IMR-90 (cell line): ENCODE results near the gene KCNJ10. TPM values are rescaled to one million over a fixed set of nuclear protein-coding genes. Genes with fewer than 3 reads are reported as not detected.

ENCODE experiments used
- ATAC-seq: fragments of 200-7000 bp; cut with Tn5 transposase; 2 replicates; pipeline ENCODE4 v1.9.1; 2020; ENCODE audit warnings: low read depth, mild to moderate bottlenecking, moderate library complexity
- BruUV-seq: library from RNA; stranded (reverse); fragments of 400-500 nt; replicated peaks from 2 replicates; lab custom pipeline; 2021; lab: Mats Ljungman, UMichigan
- CTCF ChIA-PET: fragments of 300-600 bp; formaldehyde crosslinking; extraction: SDS; loops from one replicate; lab custom pipeline; 2021; ENCODE audit warnings: antibody characterized with exemption; lab: Yijun Ruan, JAX
- POLR2A ChIA-PET: fragments of 300-600 bp; sonication (Branson Sonifier 250); formaldehyde crosslinking; loops from one replicate; lab custom pipeline; 2022; ENCODE audit warnings: antibody characterized with exemption; ENCODE audit not compliant: unreplicated experiment; lab: Charles Lee
- DNase-seq: peaks from one replicate; pipeline ENCODE4 v3.0.0; 2013
- H2AFZ ChIP-seq: replicated peaks from 2 replicates; pipeline ENCODE3; 2013; ENCODE audit warnings: low read length, mild to moderate bottlenecking; ENCODE audit not compliant: poor library complexity
- H2AK5ac ChIP-seq: 2 replicates; pipeline ENCODE4 v1.6.1; 2013; ENCODE audit warnings: low read depth, low read length, inconsistent platforms
- H2AK9ac ChIP-seq: replicated peaks from 2 replicates; pipeline ENCODE3; 2013; ENCODE audit warnings: mild to moderate bottlenecking, low read depth, low read length, moderate library complexity; ENCODE audit not compliant: poor library complexity
- H2BK120ac ChIP-seq: 2 replicates; pipeline ENCODE4 v1.6.1; 2013; ENCODE audit warnings: low read depth, low read length, inconsistent platforms
- H2BK15ac ChIP-seq: 3 replicates; pipeline ENCODE4 v1.6.1; 2013; ENCODE audit warnings: low read depth, low read length, inconsistent platforms
- H2BK20ac ChIP-seq: 2 replicates; pipeline ENCODE4 v1.6.1; 2013; ENCODE audit warnings: low read depth, mild to moderate bottlenecking, inconsistent platforms, low read length, moderate library complexity
- H2BK5ac ChIP-seq: 2 replicates; pipeline ENCODE4 v1.6.1; 2013; ENCODE audit warnings: mild to moderate bottlenecking, low read depth, low read length, inconsistent platforms; ENCODE audit not compliant: poor library complexity, severe bottlenecking
- H3K14ac ChIP-seq: replicated peaks from 2 replicates; pipeline ENCODE4 v1.6.1; 2013; ENCODE audit warnings: low read depth, low read length, inconsistent platforms
- H3K18ac ChIP-seq: 2 replicates; pipeline ENCODE4 v1.6.1; 2013; ENCODE audit warnings: low read depth, low read length, control low read depth
- H3K23ac ChIP-seq: 2 replicates; pipeline ENCODE4 v1.6.1; 2013; ENCODE audit warnings: low read depth, low read length, inconsistent platforms
- H3K27ac ChIP-seq: 2 replicates; pipeline ENCODE4 v1.5.1; 2013; ENCODE audit warnings: mild to moderate bottlenecking, control low read depth, low read length; ENCODE audit not compliant: insufficient read depth
- H3K27me3 ChIP-seq: 2 replicates; pipeline ENCODE4 v1.6.1; 2013; ENCODE audit warnings: low read length; ENCODE audit not compliant: control insufficient read depth, insufficient read depth
- H3K36me3 ChIP-seq: 2 replicates; pipeline ENCODE4 v1.6.1; 2013; ENCODE audit warnings: low read length, mixed read lengths; ENCODE audit not compliant: control insufficient read depth, insufficient read depth
- H3K4ac ChIP-seq: 2 replicates; pipeline ENCODE4 v1.6.1; 2013; ENCODE audit warnings: low read depth, low read length, inconsistent platforms
- H3K4me1 ChIP-seq: 2 replicates; pipeline ENCODE4 v1.6.1; 2013; ENCODE audit warnings: low read length, mixed read lengths; ENCODE audit not compliant: control insufficient read depth, insufficient read depth
- H3K4me2 ChIP-seq: 2 replicates; pipeline ENCODE4 v1.6.1; 2013; ENCODE audit warnings: low read depth, mild to moderate bottlenecking, control low read depth, low read length, moderate library complexity
- H3K4me3 ChIP-seq: 2 replicates; pipeline ENCODE4 v1.5.1; 2013; ENCODE audit warnings: low read depth, mild to moderate bottlenecking, control low read depth, low read length, moderate library complexity; ENCODE audit not compliant: insufficient read depth
- H3K56ac ChIP-seq: 2 replicates; pipeline ENCODE4 v1.6.1; 2013; ENCODE audit warnings: low read length, inconsistent platforms; ENCODE audit not compliant: insufficient read depth; ENCODE audit errors: extremely low read depth
- H3K79me1 ChIP-seq, 2 experiments: 2 replicates each; pipeline ENCODE4 v1.6.1; 2013; ENCODE audit warnings: low read length in 2 of 2, inconsistent platforms in 1 of 2, low read depth in 1 of 2
- H3K9ac ChIP-seq: 2 replicates; pipeline ENCODE4 v1.6.1; 2013; ENCODE audit warnings: low read depth, low read length, control low read depth
- H3K9me1 ChIP-seq: 2 replicates; pipeline ENCODE4 v1.6.1; 2013; ENCODE audit warnings: low read length, inconsistent platforms; ENCODE audit not compliant: insufficient read depth
- H3K9me3 ChIP-seq: 2 replicates; pipeline ENCODE4 v1.6.1; 2013; ENCODE audit warnings: low read length; ENCODE audit not compliant: control insufficient read depth, insufficient read depth
- H4K20me1 ChIP-seq: 2 replicates; pipeline ENCODE4 v1.6.1; 2013; ENCODE audit warnings: low read length, inconsistent platforms; ENCODE audit not compliant: insufficient read depth
- H4K5ac ChIP-seq: 2 replicates; pipeline ENCODE4 v1.6.1; 2013; ENCODE audit warnings: mild to moderate bottlenecking, low read depth, low read length, control low read depth
- H4K8ac ChIP-seq, 2 experiments: 2 replicates each; pipeline ENCODE4 v1.6.1; 2013; ENCODE audit warnings: low read depth in 2 of 2, low read length in 2 of 2, control low read depth in 1 of 2, inconsistent platforms in 1 of 2
- H4K91ac ChIP-seq: 2 replicates; pipeline ENCODE4 v1.6.1; 2013; ENCODE audit warnings: low read depth, low read length, inconsistent platforms; ENCODE audit not compliant: insufficient read depth
- BHLHE40 ChIP-seq: fragments of 150-350 bp; IDR thresholded peaks from 2 replicates; pipeline ENCODE4 v1.6.1; 2016; ENCODE audit warnings: mild to moderate bottlenecking, low read depth, low read length
- CEBPB ChIP-seq: IDR thresholded peaks from 2 replicates; pipeline ENCODE4 v1.6.1; 2012; ENCODE audit warnings: low read depth, low read length, improper control_type of control experiment
- CHD1 ChIP-seq: IDR thresholded peaks from 2 replicates; pipeline ENCODE4 v1.6.1; 2012; ENCODE audit warnings: low read depth, low read length, improper control_type of control experiment
- ELK1 ChIP-seq: fragments of 150-350 bp; IDR thresholded peaks from 2 replicates; pipeline ENCODE4 v1.6.1; 2016; ENCODE audit warnings: low read depth, mild to moderate bottlenecking, low read length, moderate library complexity, borderline replicate concordance
- FOS ChIP-seq: fragments of 150-350 bp; IDR thresholded peaks from 2 replicates; pipeline ENCODE4 v1.6.1; 2016; ENCODE audit warnings: low read depth, low read length
- MAFK ChIP-seq: IDR thresholded peaks from 2 replicates; pipeline ENCODE4 v1.6.1; 2012; ENCODE audit warnings: low read depth, low read length, improper control_type of control experiment
- MAZ ChIP-seq: IDR thresholded peaks from 2 replicates; pipeline ENCODE4 v1.6.1; 2012; ENCODE audit warnings: low read depth, mild to moderate bottlenecking, low read length, improper control_type of control experiment, moderate library complexity, borderline replicate concordance
- MXI1 ChIP-seq: IDR thresholded peaks from 2 replicates; pipeline ENCODE4 v1.6.1; 2012; ENCODE audit warnings: low read depth, mild to moderate bottlenecking, low read length, moderate library complexity, borderline replicate concordance
- NFE2L2 ChIP-seq: fragments of 150-350 bp; IDR thresholded peaks from 2 replicates; pipeline ENCODE4 v1.6.1; 2016; ENCODE audit warnings: low read depth, mild to moderate bottlenecking, low read length
- POLR2A ChIP-seq: IDR thresholded peaks from 2 replicates; pipeline ENCODE4 v1.6.1; 2012; ENCODE audit warnings: mild to moderate bottlenecking, low read depth, low read length
- RAD21 ChIP-seq: IDR thresholded peaks from 2 replicates; pipeline ENCODE4 v1.6.1; 2012; ENCODE audit warnings: low read length, improper control_type of control experiment
- RFX5 ChIP-seq: IDR thresholded peaks from 2 replicates; pipeline ENCODE4 v1.8.0; 2012; ENCODE audit warnings: low read depth, mild to moderate bottlenecking, low read length, moderate library complexity
- SMC3 ChIP-seq: fragments of 150-350 bp; IDR thresholded peaks from 2 replicates; pipeline ENCODE4 v1.6.1; 2016; ENCODE audit warnings: low read depth, mild to moderate bottlenecking, antibody characterized with exemption, low read length, moderate library complexity
- WGBS, 2 experiments: methylation state at CpG; one replicate each; pipeline versions ENCODE4 v1.1.5 to v1.1.7; 2013; ENCODE audit warnings: missing lambda C conversion rate in 2 of 2; ENCODE audit not compliant: insufficient read length in 1 of 2; ENCODE audit errors: extremely low coverage in 2 of 2; 5-methylcytosine and 5-hydroxymethylcytosine counted together
- dilution Hi-C: fragments of 300-500 bp; cut with HindIII; formaldehyde crosslinking; loops from one replicate; pipeline ENCODE4 v1.14.3; 2018; ENCODE audit warnings: low sequenced_read_pairs; ENCODE audit not compliant: unreplicated experiment
- in situ Hi-C: fragments of 300-500 bp; cut with MboI; formaldehyde crosslinking; loops from 3 replicates; pipeline ENCODE4 v1.14.3; 2019; ENCODE audit warnings: low sequenced_read_pairs, inconsistent platforms, mixed read lengths
- intact Hi-C: fragments of 100-400 bp; cut with micrococcal nuclease; formaldehyde crosslinking; loops from 2 replicates; pipeline ENCODE4 v1.10.0; 2022
- polyA plus RNA-seq, 3 experiments: library from polyadenylated mRNA; depleted of rRNA; stranded (reverse); fragments of >200 nt; gene quantifications; 2 replicates each; pipeline ENCODE4 v1.2.3, GENCODE V29; 2012; ENCODE audit warnings: low replicate concordance in 1 of 3
- total RNA-seq: library from RNA; depleted of rRNA; stranded (reverse); fragments of >200 nt; gene quantifications from 2 replicates; pipeline ENCODE4 v1.2.3, GENCODE V29; 2012

KCNJ10 gene
- total and polyA plus RNA-seq, 2 of the 4 experiments (the other 2 are of a cell fraction): not detected

GRCh38 chr1:160045653-160046052 is 24.3 kb downstream of the KCNJ10 start:
- peaks cover 34% of the 10 kb centered on the region for H3K27me3 ChIP-seq
- no peaks in the 10 kb centered on the region for H3K36me3 ChIP-seq
- in situ Hi-C loops: no loop called here
- ATAC-seq (no peak), DNase-seq (no peak)
- no peak overlapping the region for H3K9ac ChIP-seq
- ChIA-PET CTCF (interaction anchor here (0.9 to 2.7 kb wide), 6 partner anchors 9 to 39 kb away, joined by 3 to 16 read pairs (median 6); partner anchors contain the start of gene PIGM), POLR2A (no interaction called here)
- H3K56ac ChIP-seq: no peak overlapping the region
- no peaks in the 10 kb centered on the region for H4K20me1 ChIP-seq
- 14% methylated on average over 1 of the region's 2 CpGs; no CpG with 5 or more reads in 1 of the 2 experiments for WGBS, 2 experiments
- no peak overlapping the region for H2AK5ac ChIP-seq
- H2BK5ac ChIP-seq: no peak overlapping the region
- H3K9me3 ChIP-seq: no peaks in the 10 kb centered on the region
- dilution Hi-C loops: no loop called here
- H3K27ac ChIP-seq: no peak overlapping the region
- H2AFZ ChIP-seq: no peak overlapping the region
- H2BK20ac ChIP-seq: no peak overlapping the region
- no peak overlapping the region for H4K5ac ChIP-seq
- H3K4me2 ChIP-seq: no peak overlapping the region
- H2BK15ac ChIP-seq: no peak overlapping the region
- no peak overlapping the region for H3K14ac ChIP-seq
- no peak overlapping the region for H3K23ac ChIP-seq
- TF ChIP-seq ELK1 (no peak), CHD1 (no peak), MXI1 (no peak), NFE2L2 (no peak), BHLHE40 (no peak), RAD21 (no peak), MAFK (no peak), RFX5 (no peak), CEBPB (no peak), POLR2A (no peak), MAZ (no peak), SMC3 (no peak), FOS (no peak)
- no peak overlapping the region for H2BK120ac ChIP-seq
- no peak overlapping the region for H2AK9ac ChIP-seq
- no peak overlapping the region for H3K4ac ChIP-seq
- no peak overlapping the region for H4K8ac ChIP-seq
- no peaks in the 10 kb centered on the region for H3K4me1 ChIP-seq
- BruUV-seq: no TSS peak
- H3K18ac ChIP-seq: no peak overlapping the region
- intact Hi-C loops: loop anchor here (2.0 kb wide), 1 partner anchor 33 kb away; no protein-coding TSS in a partner anchor
- H3K4me3 ChIP-seq: no peak overlapping the region
- H3K79me1 ChIP-seq: no peaks in the 10 kb centered on the region
- H4K91ac ChIP-seq: no peak overlapping the region
- H3K9me1 ChIP-seq: no peaks in the 10 kb centered on the region
